Left lobe of liver (tissue), 2 donors: Measurements from ENCODE around the gene GMDS. TPM values are rescaled to one million over a fixed set of nuclear protein-coding genes. Genes with fewer than 3 reads are reported as not detected.
"Not testable (repeated sequence)": the region's sequence is repeated elsewhere in the genome, so short reads cannot be mapped to it uniquely, and the experiment has no call there.

Experiments
- ATAC-seq: fragments of 200-7000 bp; cut with Tn5 transposase; one replicate; pipeline ENCODE4 v1.9.1; 2020; ENCODE audit warnings: mild to moderate bottlenecking, moderate library complexity
- DNase-seq: peaks from one replicate; pipeline ENCODE4 v3.0.0-alpha.2; 2020; ENCODE audit warnings: low spot score
- total RNA-seq: library from RNA; stranded (reverse); gene quantifications from one replicate; pipeline ENCODE4 v1.2.1, GENCODE V29; 2021
- donor health status: DM: no; HTN: no; CAD: no; lungs with moderate emphysema.
- donor health status: DM: no; HTN: yes; CAD: no.

The GMDS gene
- total RNA-seq, 1 donor from 2014 or later = 23.9 TPM

GRCh38 chr6:1702580-1703051 is 542.8 kb downstream of the GMDS start:
- peak; percentile 34 for ATAC-seq

DNA sequence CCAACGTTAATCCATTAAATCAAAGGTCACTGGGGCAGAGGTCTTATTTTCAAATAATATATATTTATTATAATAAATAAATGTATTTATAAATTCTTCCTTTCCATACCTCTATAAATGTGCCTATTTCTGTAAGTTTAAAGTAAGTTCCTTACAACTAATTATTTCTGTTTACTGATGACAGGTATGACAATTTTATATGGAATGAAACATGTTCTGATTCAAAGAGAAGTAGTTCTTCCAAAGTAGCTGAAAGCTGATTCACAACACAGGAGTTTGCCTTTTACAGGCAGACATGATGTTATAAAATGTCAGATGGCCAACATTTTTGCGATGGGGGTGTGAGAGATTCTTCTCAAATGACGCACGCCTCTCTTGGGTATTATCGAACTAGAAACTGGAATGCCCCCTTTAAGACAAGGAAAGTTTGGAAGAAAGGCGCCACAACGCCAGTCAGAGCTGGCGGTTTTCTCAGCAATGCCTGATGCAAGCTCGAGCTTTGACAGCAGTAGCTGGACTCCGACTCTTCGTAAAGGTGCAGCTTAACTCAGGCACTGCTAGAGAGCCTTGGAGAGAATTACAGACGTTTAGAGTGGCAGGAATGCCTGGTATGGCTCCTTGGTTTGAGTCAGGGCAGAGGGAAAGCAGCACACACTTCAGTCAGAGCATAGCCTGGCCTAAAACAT is 543.6 kb downstream of the GMDS start:
- no peak for DNase-seq
- ATAC-seq = no peak

More at GRCh38 chr6:1702580-1703051, 542.8 kb downstream of the GMDS start:
- no peak for DNase-seq

GRCh38 chr6:1700278-1700967 is 545.0 kb downstream of the GMDS start:
- DNase-seq = no peak
- no peak for ATAC-seq

GRCh38 chr6:1698527-1698926 is 546.9 kb downstream of the GMDS start:
- no peak for DNase-seq
- ATAC-seq = no peak

- DNase-seq = no peak
- no peak for ATAC-seq
Measured at GRCh38 chr6:1697688-1698351, 547.6 kb downstream of the GMDS start.

DNA sequence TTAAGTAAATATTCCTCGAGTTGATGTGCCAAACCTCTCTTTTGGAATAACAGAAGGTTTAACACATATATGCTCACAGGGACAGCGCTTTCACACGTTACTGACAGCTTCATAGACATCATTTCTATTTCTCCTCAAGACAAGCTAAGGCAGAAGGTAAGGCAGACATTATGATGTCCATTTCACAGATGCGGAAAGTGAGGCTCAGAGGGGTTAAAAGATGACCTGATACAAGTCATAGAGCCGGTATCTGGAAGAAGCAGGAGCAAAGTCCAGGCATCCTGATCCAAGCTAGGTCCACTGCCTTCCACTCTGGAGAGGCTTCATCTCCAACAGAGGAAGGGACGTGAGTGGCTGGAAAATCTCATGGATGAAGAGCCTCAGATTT is 548.9 kb downstream of the GMDS start:
- ATAC-seq (no peak), DNase-seq (no peak)

GRCh38 chr6:1695546-1696462 is 549.6 kb downstream of the GMDS start:
- DNase-seq (no peak), ATAC-seq (no peak)

DNA sequence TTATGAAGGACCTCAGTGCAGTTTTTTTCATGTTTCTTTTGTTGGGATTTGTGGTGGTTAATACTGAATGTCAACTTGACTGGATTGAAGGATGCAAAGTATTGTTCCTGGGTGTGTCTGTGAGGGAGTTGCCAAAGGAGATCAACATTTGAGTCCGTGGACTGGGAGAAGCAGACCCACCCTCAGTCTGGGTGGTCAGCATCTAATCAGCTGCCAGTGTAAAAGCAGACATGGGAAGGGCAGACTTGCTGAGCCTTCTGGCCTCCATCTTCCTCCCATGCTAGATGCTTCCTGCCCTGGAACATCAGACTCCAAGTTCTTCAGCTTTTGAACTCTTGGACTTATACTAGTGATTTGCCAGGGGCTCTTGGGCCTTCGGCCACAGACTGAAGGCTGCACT is 553.6 kb downstream of the GMDS start:
- not testable (repeated sequence) for ATAC-seq

GRCh38 chr6:1690656-1691055 is 554.7 kb downstream of the GMDS start:
- DNase-seq, ATAC-seq: not testable (repeated sequence)

More for the DNA sequence above, 553.6 kb downstream of the GMDS start:
- DNase-seq = not testable (repeated sequence)

GRCh38 chr6:1689141-1689540 is 556.3 kb downstream of the GMDS start:
- ATAC-seq (no peak), DNase-seq (no peak)

- no peak for DNase-seq
Measured at GRCh38 chr6:1688396-1688795, 557.0 kb downstream of the GMDS start.

GRCh38 chr6:1687402-1687801 is 558.0 kb downstream of the GMDS start:
- ATAC-seq (no peak), DNase-seq (no peak)

More at GRCh38 chr6:1688396-1688795, 557.0 kb downstream of the GMDS start:
- ATAC-seq = no peak

DNA sequence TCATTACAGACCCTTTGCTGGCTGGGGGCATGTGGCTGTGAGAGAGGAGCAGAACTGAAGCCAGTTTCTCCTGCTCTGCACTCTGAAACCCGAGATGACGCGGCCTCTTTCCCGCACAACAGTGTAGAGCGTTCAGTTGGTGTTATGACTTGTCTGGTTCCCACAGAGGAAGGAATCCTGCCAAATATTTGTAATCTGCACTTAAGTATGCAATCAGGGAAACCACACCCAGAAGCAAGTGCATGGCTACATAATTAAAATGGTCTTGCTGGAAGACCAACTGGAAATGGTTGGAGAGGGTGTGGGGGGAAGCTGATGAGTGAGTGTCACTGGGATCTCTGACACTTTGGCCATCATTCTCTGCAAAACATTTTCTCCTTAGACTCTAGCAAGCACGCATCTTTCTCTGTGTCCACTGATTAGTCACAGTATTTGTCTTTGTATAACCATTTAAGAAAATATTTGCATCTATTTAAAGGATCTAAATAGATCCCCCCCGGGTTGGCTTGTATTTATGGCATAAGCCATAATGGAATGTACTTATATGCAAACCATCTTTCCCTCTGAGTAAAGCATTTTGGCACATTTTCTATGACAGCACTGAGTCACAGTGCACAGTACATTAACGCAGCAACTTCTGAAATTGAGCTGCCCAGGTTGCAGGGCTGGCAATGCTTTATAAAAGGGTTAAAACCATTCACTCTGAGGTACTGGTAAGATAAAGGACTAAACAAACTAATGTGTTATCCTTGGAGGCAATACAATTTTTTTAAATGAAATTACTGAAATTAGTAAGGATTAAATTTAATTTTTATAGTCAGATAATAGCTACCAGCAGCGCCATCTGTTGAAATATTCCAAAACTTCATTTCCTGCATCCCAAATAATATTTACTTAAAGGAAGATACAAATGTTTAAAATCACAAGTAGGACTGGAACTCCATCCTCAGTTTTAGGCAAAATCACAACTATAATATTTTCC is 559.0 kb downstream of the GMDS start:
- no peak for ATAC-seq
- DNase-seq = no peak

GRCh38 chr6:1679688-1680068 is 565.7 kb downstream of the GMDS start:
- DNase-seq = no peak
- no peak for ATAC-seq

- no peak for ATAC-seq
- DNase-seq = no peak
Measured at GRCh38 chr6:1679031-1679687, 566.2 kb downstream of the GMDS start.

DNA sequence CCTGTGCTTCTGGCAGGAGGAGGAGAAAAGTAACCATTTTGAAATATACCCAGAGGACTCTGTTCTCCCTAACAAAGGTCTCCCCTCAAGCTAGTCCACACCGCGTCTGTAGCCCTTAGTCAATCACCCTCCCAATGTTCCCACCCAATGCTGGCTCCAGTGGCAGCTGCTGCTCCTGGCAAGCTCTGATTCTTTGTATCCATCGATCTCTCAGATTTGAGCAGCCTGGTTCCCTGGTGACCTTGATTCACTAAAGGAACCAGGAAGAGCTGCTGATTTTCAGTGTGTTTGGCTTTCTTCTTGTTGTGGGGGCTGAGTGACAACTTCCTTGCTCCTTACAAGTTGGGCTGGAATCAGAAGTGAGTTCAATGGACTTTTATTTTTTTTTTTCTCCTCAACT is 567.2 kb downstream of the GMDS start:
- ATAC-seq (no peak), DNase-seq (no peak)

- no peak for DNase-seq
- no peak for ATAC-seq
Measured at GRCh38 chr6:1672379-1672778, 573.0 kb downstream of the GMDS start.

DNA sequence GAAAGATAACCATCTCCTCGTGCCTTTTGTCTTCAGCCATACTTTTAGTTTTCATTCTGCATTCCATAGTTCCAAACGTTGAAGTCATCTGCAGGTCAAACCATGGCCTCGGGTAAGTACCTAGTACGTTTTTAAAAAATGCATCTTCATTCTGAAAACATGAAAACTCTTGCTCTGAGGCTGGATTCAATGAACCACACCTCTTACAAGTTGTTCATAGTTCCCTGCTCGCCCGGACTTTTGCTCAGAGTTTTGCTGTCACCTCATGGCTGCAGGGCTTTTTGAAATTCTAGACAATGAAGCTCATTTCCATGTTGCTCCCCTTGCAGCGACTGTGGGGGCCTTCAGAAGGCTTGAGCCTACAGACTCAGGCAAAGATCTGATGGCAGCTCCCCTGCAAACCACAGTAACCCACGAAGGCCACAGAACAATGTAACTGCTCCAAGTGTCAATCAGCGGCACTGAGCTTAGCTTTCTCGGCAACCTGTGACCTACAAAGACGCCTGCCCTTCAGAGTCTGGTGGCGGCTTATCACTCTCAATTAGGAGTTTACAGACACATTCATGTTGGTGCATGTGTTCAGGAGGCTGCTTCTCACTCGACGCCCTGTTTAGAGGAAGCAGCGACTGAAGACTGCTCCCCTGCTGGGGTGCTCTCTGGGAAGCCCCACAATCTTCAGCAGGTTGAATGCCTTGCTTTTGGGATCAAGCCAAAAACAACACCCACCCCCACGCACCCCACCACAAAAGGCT is 574.5 kb downstream of the GMDS start:
- no peak for DNase-seq

More for the DNA sequence above, 574.5 kb downstream of the GMDS start:
- no peak for ATAC-seq
